ENCODE results near the gene EPHA6. TPM values are rescaled to one million over a fixed set of nuclear protein-coding genes. Genes with fewer than 3 reads are reported as not detected.

EPHA6 gene
- total RNA-seq, 1 donor from 2014 or later, result 0.11 TPM

DNA sequence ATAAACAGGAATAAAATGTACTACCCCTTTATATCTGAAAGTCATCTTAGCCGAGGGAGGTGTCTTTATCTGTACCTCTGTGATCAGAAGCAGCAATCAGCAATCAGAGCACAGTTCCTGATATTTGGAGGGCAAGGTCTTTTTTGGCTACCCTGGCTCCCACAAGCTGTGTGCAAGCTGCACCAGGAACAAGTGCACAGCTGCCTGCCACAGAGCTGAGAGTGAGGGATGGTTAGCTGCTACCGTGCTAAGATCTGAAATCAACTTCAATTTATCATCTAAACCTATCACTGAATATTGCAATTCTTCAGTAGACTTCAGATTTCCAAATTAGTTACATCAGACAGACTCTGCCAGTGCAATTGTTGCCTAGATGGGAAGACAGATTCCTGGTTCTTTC, 545.6 kb downstream of the EPHA6 start:
- H3K79me2 ChIP-seq (ENCODE audit: low read depth), result no peaks in the 10 kb centered on the region
- no peaks in the 10 kb centered on the region for H3K9me3 ChIP-seq (ENCODE audit: low read depth)
- TF ChIP-seq EZH2 (IDR thresholded peaks at IDR 0.05), result no peak
- TF ChIP-seq, protein P1, sequence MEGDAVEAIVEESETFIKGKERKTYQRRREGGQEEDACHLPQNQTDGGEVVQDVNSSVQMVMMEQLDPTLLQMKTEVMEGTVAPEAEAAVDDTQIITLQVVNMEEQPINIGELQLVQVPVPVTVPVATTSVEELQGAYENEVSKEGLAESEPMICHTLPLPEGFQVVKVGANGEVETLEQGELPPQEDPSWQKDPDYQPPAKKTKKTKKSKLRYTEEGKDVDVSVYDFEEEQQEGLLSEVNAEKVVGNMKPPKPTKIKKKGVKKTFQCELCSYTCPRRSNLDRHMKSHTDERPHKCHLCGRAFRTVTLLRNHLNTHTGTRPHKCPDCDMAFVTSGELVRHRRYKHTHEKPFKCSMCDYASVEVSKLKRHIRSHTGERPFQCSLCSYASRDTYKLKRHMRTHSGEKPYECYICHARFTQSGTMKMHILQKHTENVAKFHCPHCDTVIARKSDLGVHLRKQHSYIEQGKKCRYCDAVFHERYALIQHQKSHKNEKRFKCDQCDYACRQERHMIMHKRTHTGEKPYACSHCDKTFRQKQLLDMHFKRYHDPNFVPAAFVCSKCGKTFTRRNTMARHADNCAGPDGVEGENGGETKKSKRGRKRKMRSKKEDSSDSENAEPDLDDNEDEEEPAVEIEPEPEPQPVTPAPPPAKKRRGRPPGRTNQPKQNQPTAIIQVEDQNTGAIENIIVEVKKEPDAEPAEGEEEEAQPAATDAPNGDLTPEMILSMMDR (IDR thresholded peaks at IDR 0.05), result no peak
- TF ChIP-seq EZH2phosphoT487 (IDR thresholded peaks at IDR 0.05), result no peak
- no peaks in the 10 kb centered on the region for H4K20me1 ChIP-seq (ENCODE audit: low read depth)
- H3K9ac ChIP-seq, result no peak overlapping the region
- Mint-ChIP-seq H3K27me3 (ENCODE audit: insufficient read depth, low read depth) (no peaks in the 10 kb centered on the region), H3K27ac (no peak overlapping the region), H3K4me3 (no peak overlapping the region), H3K9me3 (peaks cover 2% of the 10 kb centered on the region), H3K36me3 (no peaks in the 10 kb centered on the region), H3K4me1 (no peaks in the 10 kb centered on the region)
- no peaks in the 10 kb centered on the region for H3K4me1 ChIP-seq
- H3K4me2 ChIP-seq, result no peak overlapping the region
- no peaks in the 10 kb centered on the region for H3F3A ChIP-seq (ENCODE audit: low read depth)
- H2AFZ ChIP-seq (replicated peaks), result peak overlapping the region; percentile 29
- no peaks in the 10 kb centered on the region for H3K36me3 ChIP-seq
- no peak for DNase-seq (ENCODE audit: low spot score)
- no peaks in the 10 kb centered on the region for H3K27me3 ChIP-seq
- no peak overlapping the region for H3K4me3 ChIP-seq
- no peak overlapping the region for H3K27ac ChIP-seq

DNA sequence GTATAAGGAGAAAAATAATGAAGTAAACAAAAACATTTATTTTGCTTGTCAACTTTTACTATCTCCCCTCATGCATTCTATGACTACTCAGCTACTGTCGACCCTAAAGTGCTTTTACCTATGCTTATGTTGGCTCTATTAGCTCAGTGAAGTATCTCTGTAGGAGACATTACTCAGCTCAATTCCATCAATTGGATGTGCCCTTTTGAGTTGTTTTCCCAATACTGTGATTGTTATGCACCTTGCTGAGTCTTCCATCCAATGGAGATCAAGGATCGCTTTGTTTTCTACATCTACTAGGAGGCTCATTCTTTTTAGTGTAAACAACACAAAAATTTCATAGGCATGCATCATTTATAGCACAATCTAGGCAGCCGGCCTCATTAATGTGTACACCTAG, 546.4 kb downstream of the EPHA6 start:
- Mint-ChIP-seq H3K36me3 (no peaks in the 10 kb centered on the region), H3K27ac (no peak overlapping the region), H3K9me3 (peaks cover 2% of the 10 kb centered on the region), H3K27me3 (ENCODE audit: insufficient read depth, low read depth) (no peaks in the 10 kb centered on the region), H3K4me3 (no peak overlapping the region), H3K4me1 (no peaks in the 10 kb centered on the region)
- Histone ChIP-seq H3F3A (ENCODE audit: low read depth) (no peaks in the 10 kb centered on the region), H3K9ac (no peak overlapping the region), H2AFZ (replicated peaks) (no peak overlapping the region), H3K36me3 (no peaks in the 10 kb centered on the region), H3K4me1 (no peaks in the 10 kb centered on the region), H3K27me3 (no peaks in the 10 kb centered on the region), H3K79me2 (ENCODE audit: low read depth) (no peaks in the 10 kb centered on the region), H3K9me3 (ENCODE audit: low read depth) (no peaks in the 10 kb centered on the region), H4K20me1 (ENCODE audit: low read depth) (no peaks in the 10 kb centered on the region), H3K4me2 (no peak overlapping the region), H3K4me3 (no peak overlapping the region), H3K27ac (no peak overlapping the region)
- DNase-seq (ENCODE audit: low spot score), result no peak
- TF ChIP-seq, protein P1 (IDR thresholded peaks at IDR 0.05), result no peak
- TF ChIP-seq EZH2phosphoT487 (IDR thresholded peaks at IDR 0.05) (no peak), EZH2 (IDR thresholded peaks at IDR 0.05) (no peak)

DNA sequence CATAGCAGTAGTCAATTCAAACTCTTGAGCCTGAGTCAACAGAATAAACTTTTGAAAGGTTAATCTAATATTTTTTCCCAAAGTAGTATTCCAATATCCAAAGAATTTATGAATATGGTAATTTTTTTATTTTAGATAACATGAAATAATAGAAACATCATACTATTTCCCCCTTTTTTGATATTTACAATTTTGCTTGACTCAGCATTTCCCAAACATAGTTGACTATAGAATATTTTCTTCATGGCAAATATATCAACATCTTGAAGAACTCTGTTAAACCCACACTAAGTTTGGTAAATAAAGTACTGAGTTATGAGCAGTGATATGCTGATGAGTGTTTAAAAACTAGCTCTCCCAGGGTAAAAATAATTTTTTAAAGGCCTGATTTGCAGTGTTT, 570.2 kb downstream of the EPHA6 start:
- H4K20me1 ChIP-seq (ENCODE audit: low read depth), result no peaks in the 10 kb centered on the region
- H3K4me1 Mint-ChIP-seq, result no peaks in the 10 kb centered on the region
- no peak overlapping the region for H3K4me3 Mint-ChIP-seq

More for the DNA sequence above, 570.2 kb downstream of the EPHA6 start:
- H3K79me2 ChIP-seq (ENCODE audit: low read depth), result no peaks in the 10 kb centered on the region
- no peaks in the 10 kb centered on the region for H3K4me1 ChIP-seq
- DNase-seq (ENCODE audit: low spot score), result no peak
- H3F3A ChIP-seq (ENCODE audit: low read depth), result no peaks in the 10 kb centered on the region
- no peaks in the 10 kb centered on the region for H3K27me3 ChIP-seq
- Mint-ChIP-seq H3K27ac (no peak overlapping the region), H3K36me3 (no peaks in the 10 kb centered on the region), H3K9me3 (peaks cover 7% of the 10 kb centered on the region), H3K27me3 (ENCODE audit: insufficient read depth, low read depth) (no peaks in the 10 kb centered on the region)
- no peak overlapping the region for H3K4me3 ChIP-seq
- no peak overlapping the region for H3K9ac ChIP-seq
- no peak overlapping the region for H3K4me2 ChIP-seq
- no peak for TF ChIP-seq EZH2 (IDR thresholded peaks at IDR 0.05)
- no peak for TF ChIP-seq EZH2phosphoT487 (IDR thresholded peaks at IDR 0.05)
- TF ChIP-seq, protein P1 (IDR thresholded peaks at IDR 0.05), result no peak
- no peak overlapping the region for H2AFZ ChIP-seq (replicated peaks)
- no peaks in the 10 kb centered on the region for H3K36me3 ChIP-seq
- H3K27ac ChIP-seq, result no peak overlapping the region
- no peaks in the 10 kb centered on the region for H3K9me3 ChIP-seq (ENCODE audit: low read depth)

Measured in neural progenitor cell (in vitro differentiated cells).